NCI-H345 treated with DMSO at 0.1 percent for 48 hours (cell line): ENCODE measurements around the gene SCRG1.

Source experiments
- DNase-seq: peaks from one replicate; lab custom pipeline; 2025; ENCODE audit not compliant: unreplicated experiment; lab: John Stamatoyannopoulos, UW

Gene SCRG1

GRCh38 chr4:173365359-173365996 is 33.4 kb downstream of the SCRG1 start:
- DNase-seq: no peak

- DNase-seq: no peak
Measured at GRCh38 chr4:173362666-173363065, 36.2 kb downstream of the SCRG1 start.

GRCh38 chr4:173360587-173361221 is 38.2 kb downstream of the SCRG1 start:
- DNase-seq: no peak

GRCh38 chr4:173357939-173358338 is 41.0 kb downstream of the SCRG1 start:
- no peak for DNase-seq

GRCh38 chr4:173347467-173347866 is 51.4 kb downstream of the SCRG1 start:
- DNase-seq: no peak

- no peak for DNase-seq
Measured at GRCh38 chr4:173346074-173346473, 52.8 kb downstream of the SCRG1 start.

GRCh38 chr4:173345648-173346047 is 53.3 kb downstream of the SCRG1 start:
- no peak for DNase-seq

- no peak for DNase-seq
Measured at GRCh38 chr4:173343832-173344397, 55.0 kb downstream of the SCRG1 start.

- no peak for DNase-seq
Measured at GRCh38 chr4:173337463-173337862, 61.5 kb downstream of the SCRG1 start.

- DNase-seq: peak; percentile 73
Measured at GRCh38 chr4:173334891-173335752, 63.8 kb downstream of the SCRG1 start.
